Spleen (tissue), 11 donors: ENCODE data around the gene RHBDL1. TPM values are rescaled to one million over a fixed set of nuclear protein-coding genes. Genes with fewer than 3 reads are reported as not detected.
A peak's percentile ranks its signal among the peaks of the same experiment; 100 is the strongest.

Source experiments
- DNase-seq: peaks from one replicate; pipeline ENCODE4 v3.0.0-alpha.2; 2020
- H3K27ac ChIP-seq, 8 donors: fragments of 200-600 bp; sonication (generic) in 7 of 8; 1 replicate in 4 of 8; 2 replicates in 4 of 8; pipeline versions ENCODE4 v1.5.0 to v1.8.0; 2016 to 2021; ENCODE audit warnings: inconsistent platforms in 4 of 8, mild to moderate bottlenecking in 4 of 8, moderate library complexity in 1 of 8
- H3K27me3 ChIP-seq, 7 donors: fragments of 200-600 bp; sonication (generic) in 6 of 7; replicated peaks in 1 of 7; 1 replicate in 4 of 7; 2 replicates in 3 of 7; pipeline versions ENCODE4 v1.5.0 to v1.8.0; 2016 to 2021; ENCODE audit warnings: inconsistent platforms in 3 of 7, mild to moderate bottlenecking in 1 of 7
- H3K36me3 ChIP-seq, 6 donors: fragments of 200-600 bp; sonication (generic) in 5 of 6; 1 replicate in 4 of 6; 2 replicates in 2 of 6; pipeline versions ENCODE4 v1.5.0 to v1.8.0; 2016 to 2021; ENCODE audit warnings: inconsistent platforms in 2 of 6
- H3K4me1 ChIP-seq, 6 donors: fragments of 200-600 bp; sonication (generic) in 5 of 6; 1 replicate in 3 of 6; 2 replicates in 3 of 6; pipeline versions ENCODE4 v1.5.0 to v1.8.0; 2016 to 2021; ENCODE audit warnings: inconsistent platforms in 3 of 6
- H3K4me3 ChIP-seq, 8 donors: fragments of 200-600 bp; sonication (generic) in 7 of 8; 1 replicate in 4 of 8; 2 replicates in 4 of 8; pipeline versions ENCODE4 v1.5.0 to v1.8.0; 2016 to 2021; ENCODE audit warnings: inconsistent platforms in 4 of 8, mild to moderate bottlenecking in 4 of 8, moderate library complexity in 2 of 8
- H3K9me3 ChIP-seq, 8 donors: fragments of 200-600 bp; sonication (generic) in 7 of 8; 1 replicate in 4 of 8; 2 replicates in 4 of 8; pipeline versions ENCODE4 v1.5.0 to v1.8.0; 2016 to 2021; ENCODE audit warnings: inconsistent platforms in 4 of 8
- CTCF ChIP-seq, 11 experiments: fragments of 200-600 bp in 7 of 11; fragments of 450-650 bp in 4 of 11; sonication (generic) in 4 of 11; IDR thresholded peaks in 8 of 11; conservative IDR thresholded peaks in 3 of 11; 1 replicate in 7 of 11; 2 replicates in 4 of 11; pipeline versions ENCODE4 v1.4.0 to v1.8.0; 2016 to 2021; ENCODE audit warnings: antibody characterized with exemption in 11 of 11, inconsistent platforms in 4 of 11, mild to moderate bottlenecking in 1 of 11
- POLR2A ChIP-seq, 3 donors: fragments of 450-650 bp; IDR thresholded peaks; one replicate each; pipeline ENCODE4 v1.5.1; 2017; ENCODE audit warnings: antibody characterized with exemption in 3 of 3, mild to moderate bottlenecking in 1 of 3
- POLR2AphosphoS5 ChIP-seq, 3 donors: sonication (generic); formaldehyde crosslinking; IDR thresholded peaks; one replicate each; pipeline ENCODE4 v1.5.1; 2017; ENCODE audit warnings: antibody characterized with exemption in 3 of 3
- WGBS, 5 donors: extraction: QIAGEN DNeasy Blood & Tissue Kit in 3 of 5; methylation state at CpG; one replicate each; pipeline versions ENCODE4 v1.1.5 to v1.1.7; 2013 to 2018; 5-methylcytosine and 5-hydroxymethylcytosine counted together
- intact Hi-C: fragments of 100-400 bp; cut with DNase I; formaldehyde crosslinking; loops from one replicate; pipeline ENCODE4 v1.15.0; 2023; ENCODE audit warnings: low total_unique reads
- polyA plus RNA-seq, 3 donors: library from polyadenylated mRNA; stranded (reverse); fragments of 200-250 nt; gene quantifications; one replicate each; pipeline ENCODE4 v1.2.1, GENCODE V29; 2013
- total RNA-seq, 7 donors: library from RNA; depleted of rRNA in 3 of 7; stranded (reverse); fragments of >200 nt in 3 of 7; fragmentation: NEBNext Ultra II Directional in 4 of 7; extraction: Animal tissue kit (Norgen Biotek cat#: 25700) in 4 of 7; gene quantifications; one replicate each; pipeline versions ENCODE4 v1.1.0 to v1.2.1, GENCODE V29; 2016 to 2021
- donor health status: healthy with polysubstance abuse.
- donor health status: DM: no; HTN: no; CAD: no; lungs with moderate emphysema.
- donor health status: DM: no; HTN: no; CAD: no.
- donor health status: Bipolar disorder and iron deficiency.
- donor health status: healthy.
- donor health status: DM: no; HTN: no; CAD: no.
- donor health status: DM: yes; HTN: yes; CAD: no.

RHBDL1 gene
- total and polyA plus RNA-seq, 10 donors, result 0.37 to 2.0 (median 0.65) TPM

GRCh38 chr16:721765-722540 lies 46.5 kb downstream of the RHBDL1 start:
- TF ChIP-seq POLR2A (IDR thresholded peaks at IDR 0.05) (no peak), POLR2AphosphoS5 (IDR thresholded peaks at IDR 0.05) (peak in 1 of 3 donors; percentile 59)
- H3K4me3 ChIP-seq, result peak overlapping the region; percentile 64 to 91 (median 82)
- H3K27me3 ChIP-seq, result peaks cover 0 to 29% (median 7%) of the 10 kb centered on the region in 7 donors
- peaks cover 0 to 14% (median 0%) of the 10 kb centered on the region in 6 donors for H3K36me3 ChIP-seq
- peak overlapping the region; percentile 83 to 93 (median 90) for H3K27ac ChIP-seq
- H3K4me1 ChIP-seq, result peaks cover 24 to 75% (median 44%) of the 10 kb centered on the region in 6 donors
- no peaks in the 10 kb centered on the region for H3K9me3 ChIP-seq
- intact Hi-C loops, result no loop called here
- 72 to 81% (median 77%) methylated on average over 8 to 51 of the region's 51 CpGs for WGBS, 5 donors
- peak; percentile 80 for DNase-seq

GRCh38 chr16:722835-723633 lies 47.6 kb downstream of the RHBDL1 start:
- Histone ChIP-seq H3K27ac (peak overlapping the region in 1 of 8 donors; percentile 92), H3K4me1 (peaks cover 24 to 80% (median 54%) of the 10 kb centered on the region in 6 donors), H3K36me3 (peaks cover 0 to 12% (median 0%) of the 10 kb centered on the region in 6 donors), H3K9me3 (no peaks in the 10 kb centered on the region), H3K4me3 (no peak overlapping the region), H3K27me3 (peaks cover 0 to 29% (median 17%) of the 10 kb centered on the region in 7 donors)
- WGBS, 5 donors, result 82 to 94% (median 85%) methylated on average over 16 to 24 of the region's 24 CpGs
- intact Hi-C loops, result no loop called here
- no peak for DNase-seq
- TF ChIP-seq POLR2AphosphoS5 (IDR thresholded peaks at IDR 0.05), result peak in 1 of 3 donors; percentile 6
- no peak for TF ChIP-seq POLR2A (IDR thresholded peaks at IDR 0.05)
- TF ChIP-seq CTCF (IDR thresholded peaks at IDR 0.05 in 8 of 11, conservative IDR thresholded peaks at IDR 0.05 in 3 of 11), result no peak

- Histone ChIP-seq H3K4me3 (no peak overlapping the region), H3K4me1 (peaks cover 24 to 83% (median 61%) of the 10 kb centered on the region in 6 donors), H3K9me3 (no peaks in the 10 kb centered on the region), H3K36me3 (peaks cover 0 to 12% (median 0%) of the 10 kb centered on the region in 6 donors), H3K27me3 (peaks cover 0 to 35% (median 18%) of the 10 kb centered on the region in 7 donors), H3K27ac (no peak overlapping the region)
- TF ChIP-seq CTCF (IDR thresholded peaks at IDR 0.05 in 8 of 11, conservative IDR thresholded peaks at IDR 0.05 in 3 of 11), result no peak
- TF ChIP-seq POLR2A (IDR thresholded peaks at IDR 0.05), result no peak
- 40 to 90% (median 76%) methylated on average over 2 to 9 of the region's 9 CpGs for whole genome bisulfite sequencing, 5 donors
- intact Hi-C loops, result no loop called here
- DNase-seq, result no peak
These were observed 48.2 kb downstream of the RHBDL1 start for GRCh38 chr16:723695-724094.

- no peaks in the 10 kb centered on the region for H3K9me3 ChIP-seq
- no peak overlapping the region for H3K4me3 ChIP-seq
- DNase-seq, result no peak
- peaks cover 0 to 16% (median 0%) of the 10 kb centered on the region in 6 donors for H3K36me3 ChIP-seq
- peaks cover 0 to 42% (median 18%) of the 10 kb centered on the region in 7 donors for H3K27me3 ChIP-seq
- peaks cover 22 to 85% (median 64%) of the 10 kb centered on the region in 6 donors for H3K4me1 ChIP-seq
- 72 to 91% (median 77%) methylated on average over 6 to 29 of the region's 29 CpGs for WGBS, 5 donors
- intact Hi-C loops, result no loop called here
- H3K27ac ChIP-seq, result no peak overlapping the region
- no peak for TF ChIP-seq CTCF (IDR thresholded peaks at IDR 0.05 in 8 of 11, conservative IDR thresholded peaks at IDR 0.05 in 3 of 11)
- TF ChIP-seq POLR2A (IDR thresholded peaks at IDR 0.05), result no peak
- TF ChIP-seq POLR2AphosphoS5 (IDR thresholded peaks at IDR 0.05), result peak in 1 of 3 donors; percentile 39
These were observed 48.9 kb downstream of the RHBDL1 start for GRCh38 chr16:724188-725040.
